ENCODE results near the gene SORCS2.
"Not testable (repeated sequence)": the region's sequence is repeated elsewhere in the genome, so short reads cannot be mapped to it uniquely, and the experiment has no call there.

Gene SORCS2

GRCh38 chr4:7574287-7575014 lies 382.1 kb downstream of the SORCS2 start:
- no peak for TF ChIP-seq EZH2phosphoT487 (IDR thresholded peaks at IDR 0.05; ENCODE audit: borderline replicate concordance, low read length)
- TF ChIP-seq CTCF (IDR thresholded peaks at IDR 0.05; ENCODE audit: low read depth, low read length, poor library complexity, severe bottlenecking) = no peak
- Histone ChIP-seq H3K27me3 (ENCODE audit: control insufficient read depth, low read length) (no peaks in the 10 kb centered on the region), H3K4me1 (ENCODE audit: control insufficient read depth, low read length) (no peaks in the 10 kb centered on the region), H4K20me1 (ENCODE audit: control insufficient read depth, insufficient read depth, low read depth, low read length) (no peaks in the 10 kb centered on the region), H3F3A (ENCODE audit: control insufficient read depth, insufficient read depth) (no peaks in the 10 kb centered on the region), H3K36me3 (ENCODE audit: control insufficient read depth, low read length) (no peaks in the 10 kb centered on the region), H3K9me2 (replicated peaks; ENCODE audit: control insufficient read depth, low read length) (no peaks in the 10 kb centered on the region), H3K27ac (ENCODE audit: low read depth, low read length) (no peak overlapping the region), H3K9me3 (ENCODE audit: control insufficient read depth, insufficient read depth, low read length) (peaks cover 27% of the 10 kb centered on the region; the same call in 1 of the 2 replicates), H3K4me3 (ENCODE audit: low read length) (no peak overlapping the region), H3K4me2 (ENCODE audit: low read length) (no peak overlapping the region), H3K79me2 (ENCODE audit: control insufficient read depth, low read length) (no peaks in the 10 kb centered on the region)

GRCh38 chr4:7575426-7575825 lies 383.1 kb downstream of the SORCS2 start:
- no peak overlapping the region for H3K4me3 ChIP-seq (ENCODE audit: low read length)
- H3K9me3 ChIP-seq (ENCODE audit: control insufficient read depth, insufficient read depth, low read length) = peaks cover 27% of the 10 kb centered on the region; the same call in 1 of the 2 replicates
- no peaks in the 10 kb centered on the region for H3K27me3 ChIP-seq (ENCODE audit: control insufficient read depth, low read length)
- TF ChIP-seq EZH2phosphoT487 (IDR thresholded peaks at IDR 0.05; ENCODE audit: borderline replicate concordance, low read length) = no peak
- no peak for TF ChIP-seq CTCF (IDR thresholded peaks at IDR 0.05; ENCODE audit: low read depth, low read length, poor library complexity, severe bottlenecking)
- no peaks in the 10 kb centered on the region for H3K36me3 ChIP-seq (ENCODE audit: control insufficient read depth, low read length)
- no peaks in the 10 kb centered on the region for H3K4me1 ChIP-seq (ENCODE audit: control insufficient read depth, low read length)
- no peak overlapping the region for H3K27ac ChIP-seq (ENCODE audit: low read depth, low read length)
- no peaks in the 10 kb centered on the region for H3K9me2 ChIP-seq (replicated peaks; ENCODE audit: control insufficient read depth, low read length)
- H3K79me2 ChIP-seq (ENCODE audit: control insufficient read depth, low read length) = no peaks in the 10 kb centered on the region
- H4K20me1 ChIP-seq (ENCODE audit: control insufficient read depth, insufficient read depth, low read depth, low read length) = no peaks in the 10 kb centered on the region
- H3K4me2 ChIP-seq (ENCODE audit: low read length) = no peak overlapping the region
- no peaks in the 10 kb centered on the region for H3F3A ChIP-seq (ENCODE audit: control insufficient read depth, insufficient read depth)

GRCh38 chr4:7577361-7578039 lies 385.2 kb downstream of the SORCS2 start:
- not testable (repeated sequence) for H3K36me3 ChIP-seq (ENCODE audit: control insufficient read depth, low read length); H3K4me2 ChIP-seq (ENCODE audit: low read length); H4K20me1 ChIP-seq (ENCODE audit: control insufficient read depth, insufficient read depth, low read depth, low read length); H3F3A ChIP-seq (ENCODE audit: control insufficient read depth, insufficient read depth); H3K27ac ChIP-seq (ENCODE audit: low read depth, low read length); H3K79me2 ChIP-seq (ENCODE audit: control insufficient read depth, low read length); H3K4me1 ChIP-seq (ENCODE audit: control insufficient read depth, low read length); H3K4me3 ChIP-seq (ENCODE audit: low read length); H3K9me2 ChIP-seq (replicated peaks; ENCODE audit: control insufficient read depth, low read length); H3K27me3 ChIP-seq (ENCODE audit: control insufficient read depth, low read length)
- H3K9me3 ChIP-seq (ENCODE audit: control insufficient read depth, insufficient read depth, low read length) = peaks cover 27% of the 10 kb centered on the region; the same call in 1 of the 2 replicates

- Histone ChIP-seq H4K20me1 (ENCODE audit: control insufficient read depth, insufficient read depth, low read depth, low read length) (no peaks in the 10 kb centered on the region), H3K9me3 (ENCODE audit: control insufficient read depth, insufficient read depth, low read length) (peaks cover 21% of the 10 kb centered on the region; the same call in 1 of the 2 replicates)
- no peak for TF ChIP-seq EZH2phosphoT487 (IDR thresholded peaks at IDR 0.05; ENCODE audit: borderline replicate concordance, low read length)
- TF ChIP-seq CTCF (IDR thresholded peaks at IDR 0.05; ENCODE audit: low read depth, low read length, poor library complexity, severe bottlenecking) = no peak
These were observed 389.1 kb downstream of the SORCS2 start for GRCh38 chr4:7581477-7581876.

More at GRCh38 chr4:7581477-7581876, 389.1 kb downstream of the SORCS2 start:
- Histone ChIP-seq H3K4me2 (ENCODE audit: low read length) (no peak overlapping the region), H3K27ac (ENCODE audit: low read depth, low read length) (no peak overlapping the region), H3K4me3 (ENCODE audit: low read length) (no peak overlapping the region), H3K79me2 (ENCODE audit: control insufficient read depth, low read length) (no peaks in the 10 kb centered on the region), H3K4me1 (ENCODE audit: control insufficient read depth, low read length) (no peaks in the 10 kb centered on the region), H3K36me3 (ENCODE audit: control insufficient read depth, low read length) (no peaks in the 10 kb centered on the region), H3F3A (ENCODE audit: control insufficient read depth, insufficient read depth) (no peaks in the 10 kb centered on the region), H3K27me3 (ENCODE audit: control insufficient read depth, low read length) (no peaks in the 10 kb centered on the region), H3K9me2 (replicated peaks; ENCODE audit: control insufficient read depth, low read length) (no peaks in the 10 kb centered on the region)

All from DOHH2 (cell line).